HCT116 (cell line): Measurements from ENCODE around the gene RIOK2. TPM values are rescaled to one million over a fixed set of nuclear protein-coding genes. Genes with fewer than 3 reads are reported as not detected.

ENCODE experiments used
- ATAC-seq: fragments of 200-7000 bp; cut with Tn5 transposase; 2 replicates; pipeline ENCODE4 v1.9.1; 2020; ENCODE audit warnings: mild to moderate bottlenecking, moderate library complexity
- BruUV-seq: library from RNA; stranded (reverse); fragments of 400-500 nt; replicated peaks from 2 replicates; lab custom pipeline; 2021; lab: Mats Ljungman, UMichigan
- CTCF ChIA-PET: fragments of 300-600 bp; sonication (Branson Sonifier 250); formaldehyde crosslinking; loops from one replicate; lab custom pipeline; 2021; ENCODE audit warnings: antibody characterized with exemption; lab: Charles Lee
- POLR2A ChIA-PET: fragments of 300-600, 350-600 bp; sonication (Branson Sonifier 250); formaldehyde crosslinking; loops from one replicate; lab custom pipeline; 2021; ENCODE audit warnings: antibody characterized with exemption; lab: Charles Lee
- RAD21 ChIA-PET, 2 experiments: fragments of 300-600 bp; sonication (Branson Sonifier 250); formaldehyde crosslinking; loops; one replicate each; lab custom pipeline; 2023; ENCODE audit warnings: low total read pairs in 2 of 2; ENCODE audit not compliant: uncharacterized antibody in 2 of 2, unreplicated experiment in 2 of 2, low non-redundant PET in 1 of 2; lab: Charles Lee
- DNase-seq: peaks from one replicate; pipeline ENCODE4 v3.0.0-alpha.2; 2010; ENCODE audit warnings: low read depth, low spot score
- H2AFZ ChIP-seq: fragments of 200-600 bp; shearing (Covaris generic), sonication (generic); 2 replicates; pipeline ENCODE4 v1.6.1; 2017; ENCODE audit warnings: low read depth, mixed run types, mixed read lengths, antibody characterized with exemption, low read length; ENCODE audit not compliant: poor library complexity, severe bottlenecking
- H3K27ac ChIP-seq: 2 replicates; pipeline ENCODE4 v1.5.1; 2012; ENCODE audit warnings: low read depth, low read length
- H3K27me3 ChIP-seq: fragments of 200-600 bp; sonication (generic); 2 replicates; pipeline ENCODE4 v1.6.1; 2016; ENCODE audit warnings: mixed run types, low read length, mixed read lengths; ENCODE audit not compliant: insufficient read depth
- H3K36me3 ChIP-seq, 2 experiments: fragments of 200-500 bp in 1 of 2; fragments of 200-600 bp in 1 of 2; sonication (Bioruptor generic) in 1 of 2; sonication (generic) in 1 of 2; 2 replicates each; pipeline versions ENCODE4 v1.5.1 to v1.6.1; 2014 to 2016; ENCODE audit warnings: low read length in 2 of 2, inconsistent platforms in 1 of 2, mixed read lengths in 1 of 2, mixed run types in 1 of 2; ENCODE audit not compliant: insufficient read depth in 2 of 2, control insufficient read depth in 1 of 2
- H3K4me1 ChIP-seq, 2 experiments: fragments of 200-600 bp in 1 of 2; sonication (generic) in 1 of 2; 2 replicates each; pipeline versions ENCODE4 v1.5.1 to v1.6.1; 2012 to 2017; ENCODE audit warnings: low read length in 2 of 2, inconsistent platforms in 1 of 2, mild to moderate bottlenecking in 1 of 2, mixed read lengths in 1 of 2, mixed run types in 1 of 2, moderate library complexity in 1 of 2; ENCODE audit not compliant: insufficient read depth in 2 of 2, control insufficient read depth in 1 of 2
- H3K4me2 ChIP-seq: fragments of 200-600 bp; sonication (generic); 2 replicates; pipeline ENCODE4 v1.6.1; 2017; ENCODE audit warnings: mixed run types, low read length, mixed read lengths
- H3K4me3 ChIP-seq, 2 experiments: fragments of 200-600 bp in 1 of 2; sonication (generic) in 1 of 2; replicated peaks in 1 of 2; 2 replicates each; pipeline ENCODE4 v1.5.1; 2011 to 2016; ENCODE audit warnings: low read length in 2 of 2, control low read depth in 1 of 2, low read depth in 1 of 2, mild to moderate bottlenecking in 1 of 2, mixed read lengths in 1 of 2, mixed run types in 1 of 2
- H3K79me2 ChIP-seq: fragments of 200-600 bp; sonication (generic); 2 replicates; pipeline ENCODE4 v1.6.1; 2017; ENCODE audit warnings: mild to moderate bottlenecking, mixed run types, low read length, moderate library complexity, mixed read lengths; ENCODE audit not compliant: insufficient read depth
- H3K9ac ChIP-seq: fragments of 200-600 bp; sonication (generic); 2 replicates; pipeline ENCODE4 v1.6.1; 2016; ENCODE audit warnings: low read length, mixed read lengths
- H3K9me2 ChIP-seq: fragments of 200-600 bp; sonication (generic), shearing (Covaris generic); 2 replicates; pipeline ENCODE4 v1.6.1; 2017; ENCODE audit warnings: mixed run types, mild to moderate bottlenecking, moderate library complexity; ENCODE audit not compliant: insufficient read depth
- H3K9me3 ChIP-seq, 2 experiments: fragments of 200-500 bp in 1 of 2; fragments of 200-600 bp in 1 of 2; sonication (Bioruptor generic) in 1 of 2; sonication (generic) in 1 of 2; 2 replicates each; pipeline ENCODE4 v1.6.1; 2014 to 2017; ENCODE audit warnings: low read length in 2 of 2, mixed read lengths in 2 of 2, inconsistent platforms in 1 of 2, low read depth in 1 of 2, mild to moderate bottlenecking in 1 of 2, mixed run types in 1 of 2, moderate library complexity in 1 of 2; ENCODE audit not compliant: control insufficient read depth in 1 of 2, insufficient read depth in 1 of 2
- H4K20me1 ChIP-seq: fragments of 200-600 bp; sonication (generic), shearing (Covaris generic); 2 replicates; pipeline ENCODE4 v1.6.1; 2017; ENCODE audit warnings: mixed run types, mild to moderate bottlenecking, moderate library complexity; ENCODE audit not compliant: insufficient read depth
- EGR1 ChIP-seq: IDR thresholded peaks from 2 replicates; pipeline ENCODE4 v1.6.1; 2012; ENCODE audit warnings: low read depth
- EZH2 ChIP-seq: fragments of 200-600 bp; sonication (generic); IDR thresholded peaks from 2 replicates; pipeline ENCODE4 v1.6.1; 2017; ENCODE audit warnings: antibody characterized with exemption, mixed run types
- EZH2phosphoT487 ChIP-seq: fragments of 200-600 bp; IDR thresholded peaks from 2 replicates; pipeline ENCODE4 v1.6.1; 2018; ENCODE audit warnings: antibody characterized with exemption, borderline replicate concordance
- FOSL1 ChIP-seq: IDR thresholded peaks from 2 replicates; pipeline ENCODE4 v1.6.1; 2012; ENCODE audit warnings: low read depth
- MAX ChIP-seq: IDR thresholded peaks from 2 replicates; pipeline ENCODE4 v1.6.1; 2012
- POLR2A ChIP-seq: IDR thresholded peaks from 2 replicates; pipeline ENCODE4 v1.7.0; 2011; ENCODE audit warnings: borderline replicate concordance; ENCODE audit not compliant: insufficient read depth, insufficient read length; ENCODE audit errors: extremely low read depth
- ZNF274 ChIP-seq: fragments of 200-500 bp; sonication (Bioruptor generic); IDR thresholded peaks from 2 replicates; pipeline ENCODE4 v1.6.1; 2014; ENCODE audit warnings: mild to moderate bottlenecking, low read depth, low read length, inconsistent platforms
- intact Hi-C: fragments of 100-400 bp; cut with micrococcal nuclease; formaldehyde crosslinking; loops from 2 replicates; pipeline ENCODE4 v1.10.0; 2022
- total RNA-seq: library from RNA; stranded (reverse); gene quantifications from one replicate; pipeline ENCODE4 v1.2.1, GENCODE V29; 2021; ENCODE audit not compliant: unreplicated experiment
- TF ChIP-seq, protein P1 (sequence below): IDR thresholded peaks from 2 replicates; pipeline ENCODE4 v1.6.1; 2012; ENCODE audit warnings: low read depth
- TF ChIP-seq, protein P2 (sequence below): IDR thresholded peaks from 2 replicates; pipeline ENCODE4 v1.6.1; 2012

RIOK2 gene
- total RNA-seq, 1 experiment from 2014 or later, result 27.1 TPM

GRCh38 chr5:97229196-97229595 lies 46.1 kb upstream of the RIOK2 start:
- Histone ChIP-seq H3K4me2 (no peak overlapping the region), H3K27me3 (no peaks in the 10 kb centered on the region)

More at GRCh38 chr5:97229196-97229595, 46.1 kb upstream of the RIOK2 start:
- intact Hi-C loops, result no loop called here
- no TSS peak for BruUV-seq
- no peaks in the 10 kb centered on the region for H4K20me1 ChIP-seq
- ATAC-seq, result no peak
- TF ChIP-seq, protein P1, sequence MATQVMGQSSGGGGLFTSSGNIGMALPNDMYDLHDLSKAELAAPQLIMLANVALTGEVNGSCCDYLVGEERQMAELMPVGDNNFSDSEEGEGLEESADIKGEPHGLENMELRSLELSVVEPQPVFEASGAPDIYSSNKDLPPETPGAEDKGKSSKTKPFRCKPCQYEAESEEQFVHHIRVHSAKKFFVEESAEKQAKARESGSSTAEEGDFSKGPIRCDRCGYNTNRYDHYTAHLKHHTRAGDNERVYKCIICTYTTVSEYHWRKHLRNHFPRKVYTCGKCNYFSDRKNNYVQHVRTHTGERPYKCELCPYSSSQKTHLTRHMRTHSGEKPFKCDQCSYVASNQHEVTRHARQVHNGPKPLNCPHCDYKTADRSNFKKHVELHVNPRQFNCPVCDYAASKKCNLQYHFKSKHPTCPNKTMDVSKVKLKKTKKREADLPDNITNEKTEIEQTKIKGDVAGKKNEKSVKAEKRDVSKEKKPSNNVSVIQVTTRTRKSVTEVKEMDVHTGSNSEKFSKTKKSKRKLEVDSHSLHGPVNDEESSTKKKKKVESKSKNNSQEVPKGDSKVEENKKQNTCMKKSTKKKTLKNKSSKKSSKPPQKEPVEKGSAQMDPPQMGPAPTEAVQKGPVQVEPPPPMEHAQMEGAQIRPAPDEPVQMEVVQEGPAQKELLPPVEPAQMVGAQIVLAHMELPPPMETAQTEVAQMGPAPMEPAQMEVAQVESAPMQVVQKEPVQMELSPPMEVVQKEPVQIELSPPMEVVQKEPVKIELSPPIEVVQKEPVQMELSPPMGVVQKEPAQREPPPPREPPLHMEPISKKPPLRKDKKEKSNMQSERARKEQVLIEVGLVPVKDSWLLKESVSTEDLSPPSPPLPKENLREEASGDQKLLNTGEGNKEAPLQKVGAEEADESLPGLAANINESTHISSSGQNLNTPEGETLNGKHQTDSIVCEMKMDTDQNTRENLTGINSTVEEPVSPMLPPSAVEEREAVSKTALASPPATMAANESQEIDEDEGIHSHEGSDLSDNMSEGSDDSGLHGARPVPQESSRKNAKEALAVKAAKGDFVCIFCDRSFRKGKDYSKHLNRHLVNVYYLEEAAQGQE, result no peak
- TF ChIP-seq FOSL1 (no peak), POLR2A (no peak), ZNF274 (no peak), EGR1 (no peak), MAX (no peak), EZH2phosphoT487 (no peak), EZH2 (no peak)
- TF ChIP-seq, protein P2, sequence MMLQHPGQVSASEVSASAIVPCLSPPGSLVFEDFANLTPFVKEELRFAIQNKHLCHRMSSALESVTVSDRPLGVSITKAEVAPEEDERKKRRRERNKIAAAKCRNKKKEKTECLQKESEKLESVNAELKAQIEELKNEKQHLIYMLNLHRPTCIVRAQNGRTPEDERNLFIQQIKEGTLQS, result no peak
- H3K4me3 ChIP-seq, result no peak overlapping the region
- H3K9ac ChIP-seq, result no peak overlapping the region
- H3K9me2 ChIP-seq, result no peaks in the 10 kb centered on the region
- ChIA-PET RAD21 (no interaction called here), CTCF (interaction anchor here (1.0 kb wide), 1 partner anchor 305 kb away, joined by 3 read pairs; no protein-coding TSS in a partner anchor), POLR2A (no interaction called here)
- H3K27ac ChIP-seq, result no peak overlapping the region
- H3K4me1 ChIP-seq, result no peaks in the 10 kb centered on the region
- H2AFZ ChIP-seq, result no peak overlapping the region
- no peaks in the 10 kb centered on the region for H3K79me2 ChIP-seq
- no peak for DNase-seq
- H3K9me3 ChIP-seq, result no peaks in the 10 kb centered on the region
- H3K36me3 ChIP-seq, result no peaks in the 10 kb centered on the region
